Activated CD4-positive, alpha-beta T cell treated with anti-CD3 and anti-CD28 coated beads for 36 hours (primary cell): ENCODE results near the gene DDX60. TPM values are rescaled to one million over a fixed set of nuclear protein-coding genes. Genes with fewer than 3 reads are reported as not detected.

Source experiments
- total RNA-seq, 2 experiments: library from RNA; stranded (reverse); gene quantifications; one replicate each; pipeline ENCODE4 v1.2.3, GENCODE V29; 2021

DDX60 gene
- total RNA-seq, 2 experiments from 2014 or later = 22.2 to 23.8 TPM

Other genes starting within 250 kb of the DDX60 start
- not detected for gene ANXA10, start 226.2 kb downstream of the DDX60 start, total RNA-seq
- gene DDX60L, start 161.7 kb upstream of the DDX60 start, total RNA-seq = 1 to 10 TPM; 5.9 to 6.7 TPM
- 10 to 100 TPM in 1 of 2 experiments, 1 to 10 TPM in 1; 9.5 to 11.0 TPM for gene PALLD, start 178.3 kb upstream of the DDX60 start, total RNA-seq